ENCODE data around the gene CRACR2A.

DNA sequence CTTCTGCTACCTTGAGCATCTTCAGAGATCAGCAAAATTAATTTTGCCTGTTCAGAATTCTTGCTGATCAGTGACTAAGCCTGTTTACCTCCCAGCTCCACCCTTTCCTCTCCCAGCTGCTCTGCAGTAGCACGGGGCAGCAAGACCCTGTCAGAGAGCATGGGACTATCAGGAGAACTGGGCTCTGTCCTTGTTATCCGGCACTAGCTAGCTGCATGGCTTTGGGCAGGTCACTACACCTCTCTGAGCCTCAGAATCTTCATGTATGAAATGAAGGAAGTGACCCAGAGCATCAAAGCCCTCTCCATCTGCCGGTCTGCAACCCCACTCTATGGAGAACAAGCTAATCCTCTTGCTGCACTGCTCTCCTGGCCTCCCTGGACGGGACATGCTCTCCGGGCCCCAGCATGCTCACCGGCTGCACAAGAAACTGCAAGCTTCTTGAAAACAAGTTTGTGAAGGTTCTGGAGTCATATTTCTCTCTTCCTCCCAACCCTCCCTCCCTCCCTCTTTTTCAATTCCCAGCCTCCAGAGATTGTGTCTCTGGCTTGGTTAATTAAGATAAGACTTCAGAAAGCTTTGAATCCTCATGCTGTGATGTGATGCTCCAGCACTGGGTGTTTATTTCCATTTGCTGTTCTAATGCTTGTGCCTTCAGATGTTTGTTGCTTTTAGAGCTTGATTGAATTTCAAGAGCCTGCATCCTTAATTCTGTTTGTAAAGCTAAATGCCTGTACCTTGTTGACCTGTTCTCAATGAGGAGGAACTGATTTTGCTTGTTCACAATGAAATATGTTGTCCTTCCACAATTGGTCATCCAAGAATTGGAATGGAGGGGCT lies 101.1 kb downstream of the CRACR2A start:
- TF ChIP-seq SIN3A (IDR thresholded peaks at IDR 0.05; ENCODE audit: borderline replicate concordance, insufficient read depth, low read length): no peak
- TF ChIP-seq POLR2AphosphoS5 (IDR thresholded peaks at IDR 0.05; ENCODE audit: low read depth, low read length): no peak
